ENCODE data around the gene FGF1.

GRCh38 chr5:142668336-142668735, 17.6 kb downstream of the FGF1 start:
- TF ChIP-seq FOSL2 (IDR thresholded peaks at IDR 0.05; ENCODE audit: borderline replicate concordance, low read depth), result no peak
- TF ChIP-seq CTCF (IDR thresholded peaks at IDR 0.05), result no peak
- TF ChIP-seq FOXJ3 (CRISPR knock-in tag; IDR thresholded peaks at IDR 0.05), result no peak
